ENCODE results near the gene CALR.

CALR gene

GRCh38 chr19:12979974-12980373 is 41.6 kb downstream of the CALR start:
- DNase-seq (ENCODE audit: low read depth) = no peak

- no peak for DNase-seq (ENCODE audit: low read depth)
These were observed 44.2 kb downstream of the CALR start for GRCh38 chr19:12982648-12983047.

GRCh38 chr19:12983091-12983490 is 44.7 kb downstream of the CALR start:
- DNase-seq (ENCODE audit: low read depth) = no peak

DNA sequence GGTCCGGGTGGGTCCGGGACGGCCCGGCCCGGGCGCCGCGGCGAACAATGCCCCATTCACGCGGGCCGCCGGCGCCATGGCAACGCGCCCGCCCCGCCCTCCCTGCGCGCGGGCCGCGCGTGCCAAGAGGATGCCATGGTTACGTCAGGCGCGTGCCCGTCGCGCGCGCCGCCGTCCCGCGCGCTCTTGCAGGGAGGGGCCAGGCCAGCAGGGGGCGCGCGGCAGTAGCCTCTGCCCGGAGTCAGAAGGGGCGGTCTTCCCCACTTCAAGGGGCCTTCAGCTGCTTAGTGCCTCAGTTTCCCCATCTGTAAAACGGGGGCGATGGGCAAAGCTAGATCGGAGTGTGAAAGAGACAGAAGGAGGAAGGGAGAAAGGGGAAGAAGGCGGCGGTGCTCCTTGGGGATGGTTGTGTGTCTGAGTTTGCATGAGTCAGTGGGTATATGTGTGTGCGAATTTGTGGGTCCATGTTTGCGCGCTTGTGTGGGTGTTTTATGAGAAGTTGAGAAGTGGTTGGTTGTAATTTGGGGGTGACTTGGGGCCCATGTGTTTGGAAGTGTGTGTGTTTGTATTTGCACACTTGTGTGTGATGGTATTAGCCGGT is 45.2 kb downstream of the CALR start:
- no peak for DNase-seq (ENCODE audit: low read depth)

DNA sequence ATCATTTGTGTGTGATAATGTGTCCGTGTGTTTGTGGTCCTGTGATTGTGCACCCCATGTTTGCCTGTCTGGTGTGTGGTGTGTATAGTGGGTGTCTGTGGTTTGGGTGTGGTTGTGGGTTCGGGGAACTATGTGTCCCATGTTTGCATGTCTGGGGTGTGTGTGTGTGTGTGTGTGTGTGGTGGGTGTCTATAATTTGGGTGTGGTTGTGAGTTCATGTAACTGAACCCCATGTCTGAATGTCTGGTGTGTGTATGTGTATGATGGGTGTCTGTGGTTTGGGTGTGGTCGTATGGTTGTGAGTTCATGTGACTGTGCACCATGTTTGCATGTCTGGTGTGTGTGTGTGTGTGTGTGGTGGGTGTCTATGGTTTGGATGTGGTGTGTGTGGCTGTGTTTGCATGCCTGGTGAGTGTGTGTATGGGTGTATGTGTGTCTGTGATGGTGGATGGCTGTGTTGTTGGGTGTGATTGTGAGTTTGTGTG is 45.8 kb downstream of the CALR start:
- DNase-seq (ENCODE audit: low read depth) = no peak

DNA sequence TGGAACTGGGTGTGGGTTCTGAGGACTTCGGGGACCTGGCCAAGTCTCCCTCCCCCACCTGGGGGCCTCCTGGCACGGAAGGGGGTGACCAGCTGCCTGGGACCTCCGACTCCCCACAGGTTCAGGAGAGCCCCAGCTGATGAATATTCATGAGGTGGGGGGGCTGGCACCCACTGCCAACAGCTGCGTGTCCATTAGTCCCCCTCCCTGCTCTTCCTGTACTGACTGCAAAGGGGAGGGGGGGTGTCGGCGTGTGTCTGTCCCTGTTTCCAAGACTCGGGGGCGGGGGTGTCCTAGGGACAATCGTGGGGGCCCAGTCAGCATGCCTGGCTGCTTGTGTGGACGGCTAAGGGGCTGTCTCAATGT is 46.3 kb downstream of the CALR start:
- no peak for DNase-seq (ENCODE audit: low read depth)

DNA sequence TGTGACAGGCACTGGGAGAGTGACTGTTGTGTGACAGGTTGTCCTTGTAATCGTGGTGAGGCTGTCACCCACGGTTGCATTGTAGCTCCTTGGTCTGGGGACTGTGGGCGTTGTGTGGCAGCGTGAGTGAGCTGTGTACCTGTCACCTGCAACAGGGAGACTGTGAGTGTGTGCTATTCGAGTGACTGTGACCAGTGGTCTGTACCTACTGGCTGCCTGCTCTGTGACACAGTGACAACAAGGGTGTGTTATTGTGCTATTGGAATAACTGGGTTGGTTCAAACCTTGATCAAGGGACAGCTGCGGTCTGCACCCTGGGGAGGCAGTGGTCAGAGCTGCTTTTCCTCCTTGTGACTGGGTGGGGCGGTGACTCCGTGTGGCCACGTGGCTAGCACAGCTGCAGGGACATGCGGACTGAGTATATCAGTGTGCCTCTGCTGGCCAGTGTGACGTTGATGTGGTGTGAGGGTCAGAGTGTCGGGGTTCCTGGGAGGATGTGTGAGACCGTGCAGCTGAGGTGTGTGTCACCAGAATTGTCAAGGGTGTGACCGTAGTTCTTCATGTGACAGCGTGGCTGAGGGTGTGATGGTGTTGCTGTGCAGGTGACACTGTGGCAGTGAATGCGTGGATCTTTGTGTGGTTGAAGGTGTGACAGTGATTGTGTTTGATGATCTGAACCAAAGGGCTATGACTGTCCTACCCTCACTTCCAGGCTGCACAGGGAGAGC is 46.8 kb downstream of the CALR start:
- DNase-seq (ENCODE audit: low read depth) = no peak

DNA sequence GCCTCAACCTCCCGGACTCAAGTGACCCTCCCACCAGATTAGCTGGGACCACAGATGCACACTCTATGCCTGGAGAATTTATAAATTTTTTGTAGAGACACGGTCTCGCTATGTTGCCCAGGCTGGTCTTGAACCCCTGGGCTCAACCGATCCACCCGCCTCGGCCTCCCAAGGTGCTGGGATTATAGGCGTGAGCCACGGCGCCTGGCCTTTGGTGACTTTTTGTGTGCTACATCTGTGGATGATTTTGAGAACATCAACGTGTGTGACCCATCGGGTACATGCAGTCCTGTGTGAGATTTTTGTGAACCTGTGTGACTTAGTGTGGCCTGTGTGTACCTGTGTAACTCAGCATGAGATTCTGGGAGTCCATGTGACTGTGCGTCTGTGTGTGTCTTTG is 48.3 kb downstream of the CALR start:
- no peak for DNase-seq (ENCODE audit: low read depth)

DNA sequence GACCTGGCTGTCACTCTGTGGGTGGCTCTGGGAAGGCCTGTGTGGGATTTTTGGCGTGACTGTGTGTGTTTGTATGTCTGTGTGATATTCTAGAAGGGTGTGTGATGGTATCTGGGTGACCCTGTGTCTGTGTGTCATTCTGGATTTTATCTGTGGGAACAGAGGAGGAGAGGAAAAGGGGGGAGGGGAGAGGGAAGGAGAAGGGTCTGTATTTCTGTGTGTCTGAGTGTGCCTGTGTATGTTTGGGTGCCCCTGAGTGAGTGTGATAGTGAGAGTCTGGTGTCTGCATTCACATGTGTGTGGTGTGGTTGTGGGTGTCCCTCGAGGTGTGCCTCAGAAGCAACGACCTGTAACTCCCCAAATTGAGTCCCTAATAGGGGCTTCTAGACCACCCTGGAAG is 48.8 kb downstream of the CALR start:
- DNase-seq (ENCODE audit: low read depth) = no peak

GRCh38 chr19:12987781-12988180 is 49.4 kb downstream of the CALR start:
- DNase-seq (ENCODE audit: low read depth) = no peak

DNA sequence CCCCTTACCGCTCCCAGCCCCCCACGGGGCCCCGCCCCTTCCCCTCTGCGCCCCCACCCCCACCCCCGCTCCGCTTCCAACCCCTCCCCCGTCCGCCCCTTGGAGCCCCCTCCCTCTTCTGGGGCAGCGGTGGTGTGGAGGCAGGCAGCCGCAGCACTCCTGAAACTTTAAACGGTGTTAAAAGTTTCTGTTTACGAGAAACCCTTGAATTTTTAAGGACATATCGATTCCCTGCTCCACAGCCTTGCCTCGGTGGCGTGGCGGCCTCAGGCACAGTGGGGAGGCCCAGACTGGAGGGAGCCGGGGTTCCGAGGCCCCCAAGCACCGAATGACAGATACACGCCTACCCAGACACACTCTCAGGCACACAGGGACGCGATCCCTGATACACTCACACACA is 52.0 kb downstream of the CALR start:
- DNase-seq (ENCODE audit: low read depth) = no peak

- DNase-seq (ENCODE audit: low read depth) = no peak
These were observed 52.4 kb downstream of the CALR start for GRCh38 chr19:12990853-12991252.

DNA sequence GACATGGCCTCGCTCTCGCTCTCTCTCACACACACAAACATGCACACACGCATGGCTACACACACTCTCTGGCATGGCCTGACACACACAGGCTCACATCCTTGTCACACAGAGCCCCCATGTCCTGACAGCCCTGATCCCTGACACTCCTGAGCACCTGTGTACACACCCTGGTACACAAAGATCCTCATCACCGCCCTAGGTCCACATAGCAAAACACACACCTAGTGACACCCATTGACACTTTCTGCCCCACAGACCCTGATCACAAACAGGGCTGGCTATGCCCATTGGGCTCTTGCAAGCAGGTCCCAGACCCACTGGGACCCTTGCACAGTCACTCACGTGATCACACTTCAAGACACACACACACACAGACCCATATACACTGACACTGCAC is 52.9 kb downstream of the CALR start:
- no peak for DNase-seq (ENCODE audit: low read depth)

DNA sequence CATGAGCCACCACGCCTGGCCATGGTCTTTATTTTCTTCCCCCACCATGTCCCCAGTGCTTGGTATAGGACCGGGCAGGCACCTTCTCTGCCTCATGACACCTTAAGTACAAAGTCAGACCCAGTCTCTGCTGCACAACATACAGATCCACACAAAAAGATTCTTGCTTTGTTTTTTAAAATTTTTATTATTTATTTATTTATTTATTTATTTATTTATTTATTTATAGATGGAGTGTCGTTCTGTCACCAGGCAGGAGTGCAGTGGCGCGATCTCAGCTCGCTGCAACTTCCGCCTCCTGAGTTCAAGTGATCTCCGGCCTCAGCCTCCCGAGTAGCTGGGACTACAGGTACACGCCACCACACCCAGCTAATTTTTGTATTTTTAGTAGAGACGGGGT is 54.3 kb downstream of the CALR start:
- no peak for DNase-seq (ENCODE audit: low read depth)

DNA sequence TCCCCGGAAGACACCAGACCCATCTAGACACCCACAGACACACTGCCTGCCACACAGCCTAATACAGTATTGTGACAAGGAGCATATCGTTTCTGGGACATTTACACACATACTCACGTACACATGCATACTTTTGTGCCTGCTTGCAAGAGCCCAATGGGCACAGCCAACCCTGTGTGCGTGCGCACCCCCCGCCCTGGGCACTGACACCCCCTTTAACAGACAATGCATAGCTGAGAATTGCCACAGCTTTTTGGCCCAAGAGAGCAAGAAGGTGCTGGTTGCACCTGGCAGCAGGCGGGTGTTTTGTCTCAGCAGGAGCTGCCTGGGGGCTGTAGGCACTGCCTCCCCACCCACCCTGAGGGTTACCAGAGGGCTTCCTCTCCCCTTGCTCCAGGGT is 55.2 kb downstream of the CALR start:
- no peak for DNase-seq (ENCODE audit: low read depth)

Measured in GM04503 (cell line).